A673 (cell line): ENCODE data around the gene STRBP. TPM values are rescaled to one million over a fixed set of nuclear protein-coding genes. Genes with fewer than 3 reads are reported as not detected.

Experiments used
- BruUV-seq: library from RNA; stranded (reverse); fragments of 400-500 nt; replicated peaks from 2 replicates; lab custom pipeline; 2021; lab: Mats Ljungman, UMichigan
- CTCF ChIA-PET: fragments of 300-600 bp; sonication (Branson Sonifier 250); formaldehyde crosslinking; loops from one replicate; lab custom pipeline; 2022; ENCODE audit warnings: antibody characterized with exemption; lab: Charles Lee
- POLR2A ChIA-PET: fragments of 300-600 bp; sonication (Branson Sonifier 250); formaldehyde crosslinking; loops from one replicate; lab custom pipeline; 2022; ENCODE audit warnings: antibody characterized with exemption; ENCODE audit not compliant: low non-redundant PET; lab: Charles Lee
- DNase-seq: peaks from one replicate; pipeline ENCODE4 v3.0.0-alpha.2; 2015; ENCODE audit warnings: low spot score
- H3K27ac ChIP-seq: fragments of 200-600 bp; sonication (generic); 2 replicates; pipeline ENCODE4 v1.5.1; 2016; ENCODE audit warnings: mixed run types, low read depth, mild to moderate bottlenecking, mixed read lengths, antibody characterized with exemption, low read length; ENCODE audit not compliant: poor library complexity, severe bottlenecking
- H3K27me3 ChIP-seq: fragments of 200-600 bp; sonication (generic); replicated peaks from 2 replicates; pipeline ENCODE4 v1.6.1; 2017; ENCODE audit warnings: mixed run types, low read depth, mild to moderate bottlenecking, mixed read lengths, antibody characterized with exemption, low read length; ENCODE audit not compliant: insufficient read depth, poor library complexity
- H3K36me3 ChIP-seq: fragments of 200-600 bp; sonication (generic); 2 replicates; pipeline ENCODE4 v1.6.1; 2016; ENCODE audit warnings: mixed run types, mild to moderate bottlenecking, mixed read lengths, antibody characterized with exemption, low read length; ENCODE audit not compliant: insufficient read depth, poor library complexity, severe bottlenecking
- H3K4me1 ChIP-seq: fragments of 200-600 bp; sonication (generic); 2 replicates; pipeline ENCODE4 v1.6.1; 2017; ENCODE audit warnings: mixed run types, mild to moderate bottlenecking, mixed read lengths, antibody characterized with exemption, low read length; ENCODE audit not compliant: insufficient read depth, poor library complexity, severe bottlenecking
- H3K4me3 ChIP-seq: fragments of 200-600 bp; sonication (generic); 2 replicates; pipeline ENCODE4 v1.5.1; 2016; ENCODE audit warnings: low read depth, mixed run types, mild to moderate bottlenecking, mixed read lengths, low read length; ENCODE audit not compliant: poor library complexity, severe bottlenecking
- H3K9me3 ChIP-seq: fragments of 200-600 bp; sonication (generic); 2 replicates; pipeline ENCODE4 v1.6.1; 2016; ENCODE audit warnings: mixed run types, low read depth, mild to moderate bottlenecking, mixed read lengths, antibody characterized with exemption, low read length; ENCODE audit not compliant: poor library complexity, severe bottlenecking
- CTCF ChIP-seq: fragments of 300-800, 200-600 bp; sonication (generic); conservative IDR thresholded peaks from 2 replicates; pipeline ENCODE4 v1.5.1; 2017; ENCODE audit warnings: low read depth, mild to moderate bottlenecking, antibody characterized with exemption, low read length, moderate library complexity, mixed read lengths
- EZH2 ChIP-seq: fragments of 200-600 bp; sonication (generic); IDR thresholded peaks from 2 replicates; pipeline ENCODE4 v1.6.1; 2017; ENCODE audit warnings: borderline replicate concordance, low read depth, mild to moderate bottlenecking, mixed read lengths, antibody characterized with exemption, low read length; ENCODE audit not compliant: poor library complexity, severe bottlenecking
- intact Hi-C: fragments of 100-400 bp; cut with micrococcal nuclease; formaldehyde crosslinking; loops from one replicate; pipeline ENCODE4 v1.10.0; 2022; ENCODE audit not compliant: unreplicated experiment
- total RNA-seq: library from RNA; stranded (reverse); gene quantifications from 2 replicates; pipeline ENCODE4 v1.2.3, GENCODE V29; 2021

Gene STRBP
- total RNA-seq, 1 experiment from 2014 or later: 79.4 TPM

- Histone ChIP-seq H3K9me3 (no peaks in the 10 kb centered on the region), H3K27ac (peak overlapping the region; percentile 84), H3K36me3 (peaks cover 28% of the 10 kb centered on the region), H3K4me1 (peaks cover 44% of the 10 kb centered on the region), H3K27me3 (no peaks in the 10 kb centered on the region), H3K4me3 (no peak overlapping the region)
- TF ChIP-seq CTCF (no peak), EZH2 (no peak)
- no peak for DNase-seq
- CTCF ChIA-PET: interaction anchor here (1.4 kb wide), 1 partner anchor 135 kb away, joined by 3 read pairs; no protein-coding TSS in a partner anchor
- BruUV-seq: no TSS peak
- POLR2A ChIA-PET: interaction anchor here (0.7 kb wide), 1 partner anchor 249 kb away, joined by 3 read pairs; no protein-coding TSS in a partner anchor
- intact Hi-C loops: loop anchor here (10.0 kb wide), 1 partner anchor 625 kb away; no protein-coding TSS in a partner anchor
These were observed 178.6 kb downstream of the STRBP start for GRCh38 chr9:123089790-123090189.

- Histone ChIP-seq H3K9me3 (no peaks in the 10 kb centered on the region), H3K4me3 (no peak overlapping the region), H3K27me3 (no peaks in the 10 kb centered on the region), H3K36me3 (peaks cover 34% of the 10 kb centered on the region), H3K4me1 (peaks cover 52% of the 10 kb centered on the region), H3K27ac (peak overlapping the region; percentile 84)
- DNase-seq: no peak
- no TSS peak for BruUV-seq
- POLR2A ChIA-PET: no interaction called here
- TF ChIP-seq CTCF (no peak), EZH2 (no peak)
- CTCF ChIA-PET: no interaction called here
- intact Hi-C loops: loop anchor here (10.0 kb wide), 1 partner anchor 624 kb away; no protein-coding TSS in a partner anchor
These were observed 179.3 kb downstream of the STRBP start for GRCh38 chr9:123089040-123089439.

- Histone ChIP-seq H3K36me3 (peaks cover 27% of the 10 kb centered on the region), H3K4me1 (peaks cover 55% of the 10 kb centered on the region), H3K9me3 (no peaks in the 10 kb centered on the region), H3K27ac (peak overlapping the region; percentile 5), H3K27me3 (no peaks in the 10 kb centered on the region), H3K4me3 (no peak overlapping the region)
- DNase-seq: no peak
- POLR2A ChIA-PET: no interaction called here
- intact Hi-C loops: loop anchor here (10.0 kb wide), 1 partner anchor 623 kb away; no protein-coding TSS in a partner anchor
- BruUV-seq: no TSS peak
- CTCF ChIA-PET: no interaction called here
- no peak for TF ChIP-seq EZH2
- TF ChIP-seq CTCF: no peak
These were observed 181.0 kb downstream of the STRBP start for GRCh38 chr9:123087359-123087888.
